ENCODE measurements around the gene ZNF106. TPM values are rescaled to one million over a fixed set of nuclear protein-coding genes. Genes with fewer than 3 reads are reported as not detected.

Gene ZNF106
- total RNA-seq, 4 donors from 2014 or later: 340 to 487 (median 414) TPM

DNA sequence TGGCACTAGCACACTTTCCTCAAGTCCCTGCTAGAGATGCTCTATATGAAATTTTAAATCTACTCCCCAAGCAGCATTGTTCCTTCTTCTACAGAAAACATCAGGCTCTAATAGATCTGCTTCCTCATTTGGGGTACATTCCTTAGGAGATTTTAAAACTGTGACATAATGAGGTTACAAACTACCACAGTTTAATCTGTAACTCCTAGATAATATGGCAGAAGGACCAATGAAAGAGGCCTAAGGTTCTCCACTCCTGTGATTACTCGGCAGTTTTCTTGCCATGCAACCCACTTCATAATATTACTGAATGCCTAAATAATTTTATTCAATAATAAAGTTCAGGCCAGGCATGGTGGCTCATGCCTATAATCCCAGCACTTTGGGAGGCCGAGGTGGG, 16.1 kb downstream of the ZNF106 start:
- no peaks in the 10 kb centered on the region for H3K36me3 ChIP-seq
- peaks cover 30 to 35% of the 10 kb centered on the region in 2 donors for H3K4me1 ChIP-seq
- in situ Hi-C loops (cut with MboI; ENCODE audit: low sequenced_read_pairs in 4 of 4): loop anchor here (5.0 to 10.0 kb wide), 2 partner anchors 198 to 200 kb away; partner anchors contain the start of genes GANC (in 3 of the 4) and TMEM87A (in 3 of the 4)
- TF ChIP-seq POLR2A (IDR thresholded peaks at IDR 0.05): no peak
- TF ChIP-seq, protein P1, sequence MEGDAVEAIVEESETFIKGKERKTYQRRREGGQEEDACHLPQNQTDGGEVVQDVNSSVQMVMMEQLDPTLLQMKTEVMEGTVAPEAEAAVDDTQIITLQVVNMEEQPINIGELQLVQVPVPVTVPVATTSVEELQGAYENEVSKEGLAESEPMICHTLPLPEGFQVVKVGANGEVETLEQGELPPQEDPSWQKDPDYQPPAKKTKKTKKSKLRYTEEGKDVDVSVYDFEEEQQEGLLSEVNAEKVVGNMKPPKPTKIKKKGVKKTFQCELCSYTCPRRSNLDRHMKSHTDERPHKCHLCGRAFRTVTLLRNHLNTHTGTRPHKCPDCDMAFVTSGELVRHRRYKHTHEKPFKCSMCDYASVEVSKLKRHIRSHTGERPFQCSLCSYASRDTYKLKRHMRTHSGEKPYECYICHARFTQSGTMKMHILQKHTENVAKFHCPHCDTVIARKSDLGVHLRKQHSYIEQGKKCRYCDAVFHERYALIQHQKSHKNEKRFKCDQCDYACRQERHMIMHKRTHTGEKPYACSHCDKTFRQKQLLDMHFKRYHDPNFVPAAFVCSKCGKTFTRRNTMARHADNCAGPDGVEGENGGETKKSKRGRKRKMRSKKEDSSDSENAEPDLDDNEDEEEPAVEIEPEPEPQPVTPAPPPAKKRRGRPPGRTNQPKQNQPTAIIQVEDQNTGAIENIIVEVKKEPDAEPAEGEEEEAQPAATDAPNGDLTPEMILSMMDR (IDR thresholded peaks at IDR 0.05 in 4 of 5, conservative IDR thresholded peaks at IDR 0.05 in 1 of 5): no peak
- intact Hi-C loops (cut with DNase I; ENCODE audit: low total_unique reads): loop anchor here (5.0 kb wide), 4 partner anchors 143 to 408 kb away; partner anchors contain the start of gene VPS39
- H3K4me3 ChIP-seq: no peak overlapping the region
- H3K27me3 ChIP-seq: no peaks in the 10 kb centered on the region
- peak overlapping the region; percentile 40 to 57 (median 52) for H3K27ac ChIP-seq
- H3K9me3 ChIP-seq: no peaks in the 10 kb centered on the region
- ATAC-seq: no peak
- no peak for DNase-seq

DNA sequence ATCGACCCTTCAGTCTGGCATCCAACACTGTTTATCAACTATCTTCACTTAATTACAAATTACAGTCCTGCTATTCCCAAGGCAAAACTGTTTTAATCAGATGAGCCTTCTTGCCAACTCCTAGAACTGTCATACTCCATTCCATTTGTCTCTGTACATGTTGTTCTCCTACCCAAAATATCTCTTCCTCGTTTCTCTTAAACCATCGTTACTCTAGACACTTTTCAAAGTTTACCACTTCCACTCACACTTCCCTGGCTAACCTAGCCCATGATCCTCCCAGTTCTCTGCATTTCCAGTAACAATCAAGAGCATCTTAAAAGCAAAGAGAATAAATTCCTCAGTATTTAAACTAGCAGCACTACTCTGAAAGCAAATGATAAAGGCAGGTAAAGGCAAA, 19.9 kb downstream of the ZNF106 start:
- no peaks in the 10 kb centered on the region for H3K27me3 ChIP-seq
- H3K27ac ChIP-seq: peak overlapping the region; percentile 77 to 84 (median 84)
- in situ Hi-C loops (cut with MboI; ENCODE audit: low sequenced_read_pairs in 4 of 4): loop anchor here (5.0 to 10.0 kb wide), 2 partner anchors 194 to 196 kb away; partner anchors contain the start of genes GANC (in 3 of the 4) and TMEM87A (in 3 of the 4)
- peaks cover 35 to 37% of the 10 kb centered on the region in 2 donors for H3K4me1 ChIP-seq
- no peak overlapping the region for H3K4me3 ChIP-seq
- no peak for DNase-seq
- no peaks in the 10 kb centered on the region for H3K9me3 ChIP-seq
- TF ChIP-seq, protein P1 (IDR thresholded peaks at IDR 0.05 in 4 of 5, conservative IDR thresholded peaks at IDR 0.05 in 1 of 5): no peak
- TF ChIP-seq POLR2A (IDR thresholded peaks at IDR 0.05): no peak
- peak; percentile 40 to 91 for ATAC-seq
- peaks cover 0 to 7% of the 10 kb centered on the region in 2 donors for H3K36me3 ChIP-seq
- intact Hi-C loops (cut with DNase I; ENCODE audit: low total_unique reads): loop anchor here (1.0 to 5.0 kb wide), 6 partner anchors 14 to 404 kb away; partner anchors contain the start of genes GANC, TMEM87A and VPS39

DNA sequence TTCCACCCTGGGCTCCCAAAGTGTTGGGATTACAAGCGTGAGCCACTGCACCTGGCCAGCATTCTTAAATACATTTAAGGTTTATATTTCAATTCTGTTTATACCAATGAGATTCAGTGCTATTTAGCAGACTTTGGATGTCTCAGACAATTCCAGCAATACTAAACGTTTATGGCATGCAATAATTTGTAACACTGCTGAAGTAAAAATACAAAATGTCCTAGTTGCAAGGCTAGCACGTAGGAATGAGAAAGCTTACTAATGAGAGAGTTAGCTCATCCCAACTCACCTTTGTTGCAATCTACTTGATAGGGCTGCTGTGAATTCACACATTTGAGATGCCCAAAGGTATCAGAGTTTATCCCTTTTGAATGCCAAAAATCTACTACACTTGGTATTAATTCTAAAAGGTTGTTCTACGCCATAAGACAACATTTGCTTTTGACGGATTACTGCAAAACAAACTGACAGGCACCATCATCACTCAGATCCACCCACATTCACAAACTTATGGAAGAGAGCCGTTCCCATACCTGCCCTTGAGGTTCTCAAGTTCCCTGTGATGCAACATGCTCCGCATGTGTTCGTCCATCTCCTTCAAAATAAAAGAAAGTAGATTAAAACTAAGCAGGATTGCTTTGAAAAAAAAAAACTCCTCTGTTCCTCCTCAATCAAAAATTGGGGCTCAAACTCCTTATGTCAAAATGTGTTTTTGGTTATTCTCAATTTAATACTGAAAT, 25.3 kb downstream of the ZNF106 start:
- Histone ChIP-seq H3K27ac (peak overlapping the region in 2 of 4 donors; percentile 11 to 25), H3K27me3 (no peaks in the 10 kb centered on the region), H3K9me3 (no peaks in the 10 kb centered on the region), H3K4me3 (no peak overlapping the region), H3K36me3 (peaks cover 0 to 15% of the 10 kb centered on the region in 2 donors), H3K4me1 (peaks cover 25 to 37% of the 10 kb centered on the region in 2 donors)
- TF ChIP-seq, protein P1 (IDR thresholded peaks at IDR 0.05 in 4 of 5, conservative IDR thresholded peaks at IDR 0.05 in 1 of 5): no peak
- no peak for TF ChIP-seq POLR2A (IDR thresholded peaks at IDR 0.05)
- intact Hi-C loops (cut with DNase I; ENCODE audit: low total_unique reads) (no loop called here), in situ Hi-C loops (cut with MboI; ENCODE audit: low sequenced_read_pairs in 4 of 4) (no loop called here)
- peak in 1 of 2 donors; percentile 57 for ATAC-seq
- no peak for DNase-seq

DNA sequence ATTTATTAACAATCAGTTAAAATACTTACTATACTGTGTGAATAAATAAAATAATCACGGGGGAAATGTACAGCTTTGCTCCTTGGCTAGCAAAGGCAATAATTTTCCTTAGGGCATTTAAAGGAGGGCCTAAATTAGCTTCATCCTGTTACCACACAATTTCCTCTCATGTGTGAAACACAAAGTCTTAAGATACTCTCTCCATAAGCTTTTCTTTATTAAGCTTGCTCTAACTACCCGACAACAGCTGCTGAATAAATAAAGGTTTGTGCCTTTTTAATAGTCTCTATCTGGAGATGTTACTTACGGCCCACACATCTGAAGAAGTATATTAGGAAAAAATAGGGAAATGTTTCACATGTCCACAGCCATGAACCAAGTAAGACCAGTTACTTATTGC, 29.7 kb downstream of the ZNF106 start:
- H3K9me3 ChIP-seq: no peaks in the 10 kb centered on the region
- intact Hi-C loops (cut with DNase I; ENCODE audit: low total_unique reads): no loop called here
- ATAC-seq: no peak
- DNase-seq: no peak
- H3K4me3 ChIP-seq: no peak overlapping the region
- H3K4me1 ChIP-seq: peaks cover 36 to 46% of the 10 kb centered on the region in 2 donors
- no peaks in the 10 kb centered on the region for H3K27me3 ChIP-seq
- in situ Hi-C loops (cut with MboI; ENCODE audit: low sequenced_read_pairs in 4 of 4): no loop called here
- H3K36me3 ChIP-seq: peaks cover 0 to 9% of the 10 kb centered on the region in 2 donors
- peak overlapping the region; percentile 56 to 92 (median 75) for H3K27ac ChIP-seq
- TF ChIP-seq, protein P1 (IDR thresholded peaks at IDR 0.05 in 4 of 5, conservative IDR thresholded peaks at IDR 0.05 in 1 of 5): no peak
- TF ChIP-seq POLR2A (IDR thresholded peaks at IDR 0.05): no peak
